Epithelial cell of esophagus (primary cell): ENCODE results near the gene TMEM272.

Source experiments
- DNase-seq: peaks from one replicate; pipeline ENCODE4 v3.0.0; 2010; ENCODE audit warnings: low read depth
- H3K4me3 ChIP-seq: 2 replicates; pipeline ENCODE4 v1.5.1; 2011; ENCODE audit warnings: mild to moderate bottlenecking, low read length, control low read depth
- CTCF ChIP-seq: IDR thresholded peaks from 2 replicates; pipeline ENCODE4 v1.5.1; 2011; ENCODE audit warnings: low read depth, mild to moderate bottlenecking, low read length, control low read depth, inconsistent platforms; ENCODE audit not compliant: insufficient read depth; ENCODE audit errors: missing control alignments

The TMEM272 gene

GRCh38 chr13:51764184-51765141, 80.5 kb downstream of the TMEM272 start:
- no peak overlapping the region for H3K4me3 ChIP-seq
- DNase-seq = no peak
- TF ChIP-seq CTCF = no peak

- TF ChIP-seq CTCF = no peak
- no peak for DNase-seq
- H3K4me3 ChIP-seq = no peak overlapping the region
Measured at GRCh38 chr13:51763486-51763885, 81.5 kb downstream of the TMEM272 start.
